Central memory CD4-positive, alpha-beta T cell (primary cell): Measurements from ENCODE around the gene CHURC1.

Source experiments
- DNase-seq: peaks from one replicate; pipeline ENCODE4 v3.0.0; 2022

CHURC1 gene

GRCh38 chr14:64938972-64939816, 24.9 kb downstream of the CHURC1 start:
- no peak for DNase-seq

- DNase-seq: no peak
These were observed 25.5 kb downstream of the CHURC1 start for GRCh38 chr14:64939817-64940190.

DNA sequence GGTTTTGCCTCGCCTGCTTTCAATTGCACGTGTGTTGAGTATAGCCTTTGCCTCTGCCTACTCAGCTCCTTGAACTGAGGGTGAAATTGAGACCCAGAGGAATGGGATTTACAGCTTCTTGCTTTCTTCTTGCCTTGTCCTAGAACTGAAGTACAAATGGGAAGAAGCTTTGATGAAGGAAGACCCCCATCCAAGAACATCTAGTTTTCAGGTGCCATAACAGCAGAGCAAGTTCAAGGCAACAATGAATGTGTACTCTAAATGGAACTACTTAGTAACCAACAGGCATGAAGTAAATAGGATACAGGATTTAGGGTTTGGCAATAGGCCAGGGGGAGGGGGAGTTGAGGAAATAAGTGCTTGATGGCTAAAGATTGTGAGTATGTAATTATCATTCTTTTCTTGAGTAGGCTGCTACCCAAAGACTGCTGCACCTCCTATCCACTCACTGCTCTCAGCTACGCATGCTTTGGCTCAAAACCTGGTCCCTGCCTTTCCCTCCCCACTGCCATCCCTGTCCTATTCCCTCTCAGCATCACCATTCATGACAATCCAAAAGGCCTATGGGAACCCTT, 26.2 kb downstream of the CHURC1 start:
- DNase-seq: no peak

DNA sequence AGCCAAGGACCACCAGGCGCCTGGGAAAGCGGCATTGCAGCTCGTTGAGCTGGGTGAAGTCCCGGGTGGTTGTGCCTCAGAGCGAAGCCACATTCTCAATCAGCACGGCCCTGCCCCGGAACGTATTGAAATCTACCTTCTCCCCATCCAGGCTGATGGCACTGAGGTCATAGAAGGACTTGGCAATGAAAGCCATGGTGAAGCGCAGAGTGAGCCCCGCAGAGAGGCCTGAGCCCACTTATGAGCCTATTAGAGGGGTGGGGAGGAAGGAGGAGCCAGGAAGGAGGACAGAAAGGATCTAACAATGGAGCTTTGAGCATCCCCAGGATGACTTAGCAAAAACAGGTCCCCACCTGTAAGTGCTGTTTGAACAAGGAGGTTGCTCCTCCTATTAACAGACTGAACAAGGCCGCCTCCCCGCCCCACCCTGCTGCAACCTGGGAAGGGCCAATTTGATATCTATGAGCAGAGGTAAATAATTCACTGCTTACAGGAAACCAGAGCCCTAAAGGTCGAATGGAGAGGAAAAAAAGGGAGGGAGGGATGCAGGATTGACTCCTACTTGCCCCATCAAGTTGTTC, 28.4 kb downstream of the CHURC1 start, which contains the start of gene GPX2:
GPX2 (minus strand) TSS at position 215 of the 581 bp plus-strand sequence; CDS start at position 196, 19 bp downstream.
- no peak for DNase-seq

DNA sequence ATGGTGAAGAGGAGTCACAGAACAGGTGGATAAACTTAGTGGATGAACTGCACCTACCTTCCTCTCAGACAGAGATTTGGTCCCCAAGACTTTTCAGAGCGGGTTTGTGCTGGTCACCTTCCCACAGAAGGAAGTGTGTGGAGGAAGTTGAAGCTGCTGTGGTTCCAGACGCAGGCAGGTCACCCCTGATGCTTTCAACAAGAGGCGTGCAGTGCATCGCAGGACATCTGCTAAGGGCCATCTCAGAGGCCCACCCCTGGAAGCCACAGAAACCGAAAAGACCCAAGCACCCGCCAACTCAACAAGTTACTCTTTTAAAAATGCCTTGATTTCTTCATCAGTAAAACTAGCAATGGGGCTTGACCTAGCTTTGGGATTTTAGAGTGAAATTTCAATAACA, 29.3 kb downstream of the CHURC1 start:
- DNase-seq: no peak

DNA sequence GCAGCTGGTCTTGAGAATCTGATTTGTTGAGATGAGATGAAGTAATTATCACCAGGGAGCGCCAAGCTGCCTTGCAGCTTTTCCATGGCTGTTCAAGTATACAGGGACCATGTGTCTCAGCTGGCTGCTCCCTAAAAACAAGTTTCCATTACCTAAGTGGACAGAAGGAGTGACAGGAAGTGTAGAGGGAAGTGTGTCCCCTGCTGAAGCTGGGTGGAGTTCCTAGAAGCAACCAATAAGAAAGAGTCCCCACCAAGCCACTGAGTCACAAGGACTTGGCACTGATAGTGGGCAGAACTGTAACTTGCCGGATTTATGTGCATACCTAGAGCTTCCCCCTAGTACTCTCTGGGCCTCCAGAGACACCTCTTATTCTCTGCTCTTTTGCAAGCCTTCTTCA, 29.8 kb downstream of the CHURC1 start:
- DNase-seq: no peak

DNA sequence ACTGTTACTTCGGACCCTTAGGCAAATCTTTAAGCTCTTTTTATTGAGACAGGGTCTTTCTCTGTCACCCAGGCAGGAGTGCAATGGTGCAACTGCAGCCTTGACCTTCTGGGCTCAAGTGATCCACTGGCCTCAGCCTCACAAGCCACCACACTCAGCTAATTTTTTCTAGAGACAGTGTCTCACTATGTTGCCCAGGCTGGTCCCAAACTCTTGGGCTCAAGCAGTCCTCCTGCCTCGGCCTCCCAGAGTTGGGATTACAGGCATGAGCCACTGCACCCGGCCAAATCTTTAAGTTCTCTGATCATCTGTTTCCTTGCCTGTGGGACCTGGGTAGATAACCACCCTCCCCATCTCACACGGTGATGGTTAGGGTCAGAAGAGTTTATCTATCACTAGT, 30.6 kb downstream of the CHURC1 start:
- no peak for DNase-seq

DNA sequence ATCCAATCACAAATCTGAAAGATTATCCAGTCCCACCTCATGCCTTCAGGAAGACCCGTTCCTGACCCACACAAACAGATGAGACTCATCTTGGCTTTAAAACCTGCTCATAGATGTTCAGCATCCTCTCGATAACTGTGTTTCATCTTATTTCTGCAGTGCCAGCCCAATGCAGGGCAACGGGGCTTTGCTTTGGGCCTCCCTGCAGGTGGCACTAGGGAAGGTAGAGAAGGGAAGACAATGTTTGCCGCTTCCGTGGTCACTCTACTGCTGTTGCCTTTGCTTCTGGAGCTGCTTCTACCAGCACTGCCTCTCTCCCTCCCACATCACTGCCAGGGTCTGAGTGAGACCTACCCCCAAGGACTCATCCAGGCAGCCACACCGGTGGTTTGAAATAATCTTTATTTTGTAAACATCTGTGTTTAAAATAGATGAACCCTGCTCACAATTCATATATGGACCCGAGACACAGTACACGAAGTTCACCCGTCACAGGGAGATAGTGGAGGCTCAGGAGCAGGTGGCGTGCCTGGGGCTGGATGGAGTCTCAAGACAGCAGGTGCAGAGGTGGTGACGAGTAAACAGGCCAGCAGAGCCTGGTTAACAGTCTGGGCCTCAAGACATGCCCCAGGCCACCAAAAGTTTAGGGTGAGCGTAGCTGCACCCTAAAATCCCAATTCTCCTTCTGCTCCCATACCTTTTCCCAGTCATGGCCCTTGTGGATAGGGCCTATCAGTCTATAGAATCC, 31.4 kb downstream of the CHURC1 start:
- DNase-seq: no peak

DNA sequence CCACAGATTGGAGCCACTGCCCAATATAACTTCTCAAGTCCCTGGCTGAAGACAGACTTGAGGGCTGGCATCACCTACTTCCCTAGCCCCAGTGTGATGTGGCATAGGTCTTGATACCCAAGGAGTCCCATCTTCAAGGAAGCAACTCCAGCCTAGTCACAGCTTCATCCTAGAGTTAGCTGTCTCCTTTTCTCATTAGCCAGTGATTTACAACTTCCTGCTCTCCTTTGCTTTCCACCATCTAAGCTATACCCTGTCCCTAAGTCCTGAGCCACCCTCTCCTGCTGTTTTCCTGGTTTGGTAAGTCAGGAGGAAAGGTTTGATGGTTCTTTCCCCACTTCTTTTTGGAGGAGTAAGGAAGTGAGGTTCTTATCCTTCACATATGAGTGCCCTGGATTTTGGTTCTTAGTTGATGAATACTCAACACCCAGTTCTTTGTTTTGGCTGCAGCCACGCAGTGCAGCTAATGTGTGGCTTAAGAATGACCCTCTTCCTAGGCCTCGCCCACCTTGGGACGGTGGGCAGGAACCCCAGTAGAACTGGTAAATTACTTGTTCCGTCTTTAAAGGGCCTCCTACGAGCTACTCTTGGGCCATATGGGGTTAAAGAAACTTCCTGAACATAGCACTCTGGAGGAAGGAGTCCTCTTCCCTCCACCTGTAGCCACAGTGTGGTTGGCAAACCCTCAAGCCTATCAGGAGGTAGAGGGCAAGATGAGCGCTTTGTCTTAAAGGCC, 32.2 kb downstream of the CHURC1 start:
- no peak for DNase-seq

GRCh38 chr14:64947710-64948611, 33.7 kb downstream of the CHURC1 start:
- DNase-seq: no peak

DNA sequence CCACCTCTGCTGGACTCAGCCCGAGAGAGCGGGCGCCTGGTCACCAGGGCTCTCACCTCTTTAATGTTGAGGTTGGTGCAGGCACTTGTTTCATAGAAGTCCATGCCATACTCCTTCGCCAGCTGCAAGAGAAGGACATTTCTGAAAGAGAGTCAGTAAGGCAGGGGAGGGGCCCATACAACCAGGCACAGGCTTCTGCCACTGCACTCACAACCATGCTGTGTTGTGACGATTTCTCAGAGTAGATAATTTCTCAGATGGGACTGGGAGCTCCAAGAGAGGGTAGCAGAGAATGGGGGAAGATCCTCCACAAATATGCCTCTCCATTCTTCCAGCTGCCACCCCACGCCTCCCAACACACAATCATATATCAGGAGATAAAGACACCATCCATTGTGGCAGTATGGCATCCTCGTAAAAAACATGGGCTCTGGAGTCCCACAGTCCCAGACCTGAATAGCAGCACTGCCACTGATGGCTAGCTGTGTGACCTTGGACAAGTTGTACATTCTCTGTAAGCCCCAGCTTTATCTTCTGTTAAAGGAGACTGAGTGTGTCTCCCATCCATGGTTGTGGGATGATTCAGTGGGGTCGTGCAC, 34.5 kb downstream of the CHURC1 start:
- no peak for DNase-seq

- no peak for DNase-seq
These were observed 36.6 kb downstream of the CHURC1 start for GRCh38 chr14:64950889-64951288.

DNA sequence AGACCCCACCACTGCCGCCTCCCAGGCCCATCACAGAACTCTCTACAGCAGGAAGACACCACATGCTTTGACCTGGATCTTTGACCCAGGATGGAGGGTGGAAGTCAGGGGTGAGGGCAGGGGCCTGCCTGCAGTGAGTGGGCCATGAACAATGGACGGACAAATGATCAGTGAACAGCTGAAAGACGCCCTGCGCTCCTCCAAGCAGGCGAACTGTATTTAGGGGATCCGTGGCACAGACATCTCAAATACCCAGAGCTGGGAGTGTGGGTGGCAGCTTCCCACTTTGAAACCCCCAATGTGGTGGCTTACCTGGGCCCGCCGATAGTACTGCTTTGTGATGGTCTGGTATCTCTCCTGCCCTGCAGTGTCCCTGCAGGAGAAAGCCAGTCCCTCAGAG, 37.0 kb downstream of the CHURC1 start:
- no peak for DNase-seq

- no peak for DNase-seq
These were observed 37.5 kb downstream of the CHURC1 start for GRCh38 chr14:64951724-64952123.

- no peak for DNase-seq
These were observed 38.5 kb downstream of the CHURC1 start for GRCh38 chr14:64952598-64953309.

GRCh38 chr14:64953310-64953654, 39.0 kb downstream of the CHURC1 start:
- DNase-seq: no peak

DNA sequence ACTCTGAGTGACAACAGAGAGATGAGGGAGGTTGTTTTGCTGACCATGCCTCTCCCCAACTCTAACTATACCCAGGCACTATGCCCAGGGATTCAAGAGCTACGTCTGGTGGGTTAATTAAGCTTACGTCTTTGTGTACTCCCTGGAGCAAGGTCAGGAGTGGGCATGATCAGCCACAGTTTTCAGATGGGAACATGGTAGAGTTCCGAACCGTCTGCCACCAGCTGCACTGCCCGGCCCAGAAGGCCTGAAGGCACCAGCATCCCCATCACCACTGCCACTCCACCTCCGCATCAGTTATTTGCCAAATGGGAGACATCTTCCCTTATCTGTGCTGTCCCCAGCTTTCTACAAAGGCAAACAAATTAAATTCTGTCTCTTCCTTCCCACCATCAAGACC, 39.4 kb downstream of the CHURC1 start:
- no peak for DNase-seq

GRCh38 chr14:64954491-64955240, 40.4 kb downstream of the CHURC1 start:
- DNase-seq: no peak

DNA sequence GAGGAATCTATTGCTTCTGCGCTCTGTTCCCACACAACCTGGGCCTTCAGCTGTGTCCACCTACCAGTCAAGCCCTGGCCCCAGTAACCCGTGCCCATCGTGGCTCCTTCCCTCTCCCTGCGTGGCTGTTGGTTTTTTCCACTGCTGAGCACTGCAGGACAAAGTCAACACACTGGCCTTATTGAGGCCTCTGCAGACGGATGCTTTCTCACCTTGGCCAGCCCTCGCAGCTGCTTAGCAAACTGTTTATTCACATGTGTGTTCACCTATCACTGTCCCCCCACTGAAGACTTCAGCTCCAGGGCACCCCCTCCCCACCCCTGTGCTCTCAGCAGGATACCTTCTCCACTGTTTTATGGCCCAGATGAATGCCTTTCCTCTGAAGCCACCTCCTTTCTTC, 41.0 kb downstream of the CHURC1 start:
- no peak for DNase-seq
